Vagina (tissue), 2 donors: ENCODE measurements around the gene CDKN1A. TPM values are rescaled to one million over a fixed set of nuclear protein-coding genes. Genes with fewer than 3 reads are reported as not detected.

ENCODE experiments used
- DNase-seq, 2 donors: peaks; one replicate each; pipeline ENCODE4 v3.0.0-alpha.2; 2017; ENCODE audit errors: extremely low spot score in 2 of 2
- H3K27ac ChIP-seq: fragments of 200-600 bp; sonication (generic); one replicate; pipeline ENCODE4 v1.5.1; 2019
- H3K27me3 ChIP-seq: fragments of 200-600 bp; sonication (generic); one replicate; pipeline ENCODE4 v1.5.1; 2019
- H3K36me3 ChIP-seq, 2 donors: fragments of 200-600 bp; sonication (generic); one replicate each; pipeline ENCODE4 v1.5.1; 2017 to 2019
- H3K4me1 ChIP-seq: fragments of 200-600 bp; sonication (generic); one replicate; pipeline ENCODE4 v1.5.1; 2019
- H3K4me3 ChIP-seq, 2 donors: fragments of 200-600 bp; sonication (generic); 1 replicate in 1 of 2; 2 replicates in 1 of 2; pipeline ENCODE4 v1.5.1; 2016 to 2019
- H3K9me3 ChIP-seq: fragments of 200-600 bp; sonication (generic); one replicate; pipeline ENCODE4 v1.5.1; 2019
- POLR2A ChIP-seq, 2 donors: fragments of 450-650 bp; IDR thresholded peaks; one replicate each; pipeline ENCODE4 v1.6.1; 2017; ENCODE audit warnings: antibody characterized with exemption in 2 of 2, mild to moderate bottlenecking in 2 of 2, moderate library complexity in 2 of 2
- POLR2AphosphoS5 ChIP-seq, 2 donors: sonication (generic); formaldehyde crosslinking; IDR thresholded peaks; one replicate each; pipeline ENCODE4 v1.9.0; 2017; ENCODE audit warnings: antibody characterized with exemption in 2 of 2, mild to moderate bottlenecking in 2 of 2, low read depth in 1 of 2; ENCODE audit not compliant: insufficient read depth in 1 of 2
- intact Hi-C: fragments of 100-400 bp; cut with DNase I; formaldehyde crosslinking; loops from one replicate; pipeline ENCODE4 v1.15.1; 2023
- total RNA-seq: library from RNA; depleted of rRNA; stranded (reverse); fragments of >200 nt; gene quantifications from one replicate; pipeline ENCODE4 v1.2.3, GENCODE V29; 2016
- TF ChIP-seq, protein P1 (sequence below), 3 experiments: fragments of 450-650 bp in 2 of 3; fragments of 200-600 bp in 1 of 3; sonication (generic) in 1 of 3; IDR thresholded peaks; one replicate each; pipeline ENCODE4 v1.5.1; 2017 to 2019; ENCODE audit warnings: antibody characterized with exemption in 3 of 3, mild to moderate bottlenecking in 2 of 3, moderate library complexity in 2 of 3

CDKN1A gene
- total RNA-seq, 1 donor from 2014 or later: 169 TPM

- no peaks in the 10 kb centered on the region for H3K36me3 ChIP-seq
- TF ChIP-seq POLR2A (IDR thresholded peaks at IDR 0.05) (no peak), POLR2AphosphoS5 (IDR thresholded peaks at IDR 0.05; ENCODE audit: insufficient read depth in 1 of 2, low read depth in 1 of 2) (no peak)
- TF ChIP-seq, protein P1, sequence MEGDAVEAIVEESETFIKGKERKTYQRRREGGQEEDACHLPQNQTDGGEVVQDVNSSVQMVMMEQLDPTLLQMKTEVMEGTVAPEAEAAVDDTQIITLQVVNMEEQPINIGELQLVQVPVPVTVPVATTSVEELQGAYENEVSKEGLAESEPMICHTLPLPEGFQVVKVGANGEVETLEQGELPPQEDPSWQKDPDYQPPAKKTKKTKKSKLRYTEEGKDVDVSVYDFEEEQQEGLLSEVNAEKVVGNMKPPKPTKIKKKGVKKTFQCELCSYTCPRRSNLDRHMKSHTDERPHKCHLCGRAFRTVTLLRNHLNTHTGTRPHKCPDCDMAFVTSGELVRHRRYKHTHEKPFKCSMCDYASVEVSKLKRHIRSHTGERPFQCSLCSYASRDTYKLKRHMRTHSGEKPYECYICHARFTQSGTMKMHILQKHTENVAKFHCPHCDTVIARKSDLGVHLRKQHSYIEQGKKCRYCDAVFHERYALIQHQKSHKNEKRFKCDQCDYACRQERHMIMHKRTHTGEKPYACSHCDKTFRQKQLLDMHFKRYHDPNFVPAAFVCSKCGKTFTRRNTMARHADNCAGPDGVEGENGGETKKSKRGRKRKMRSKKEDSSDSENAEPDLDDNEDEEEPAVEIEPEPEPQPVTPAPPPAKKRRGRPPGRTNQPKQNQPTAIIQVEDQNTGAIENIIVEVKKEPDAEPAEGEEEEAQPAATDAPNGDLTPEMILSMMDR (IDR thresholded peaks at IDR 0.05): no peak
- H3K4me3 ChIP-seq: no peak overlapping the region
- intact Hi-C loops: no loop called here
- H3K4me1 ChIP-seq: peaks cover 5% of the 10 kb centered on the region
- no peaks in the 10 kb centered on the region for H3K9me3 ChIP-seq
- H3K27ac ChIP-seq: no peak overlapping the region
- H3K27me3 ChIP-seq: no peaks in the 10 kb centered on the region
- DNase-seq: no peak
Measured at GRCh38 chr6:36718560-36718959, 40.0 kb downstream of the CDKN1A start.

GRCh38 chr6:36719126-36719525 lies 40.6 kb downstream of the CDKN1A start:
- peaks cover 5% of the 10 kb centered on the region for H3K4me1 ChIP-seq
- H3K27ac ChIP-seq: no peak overlapping the region
- intact Hi-C loops: no loop called here
- no peak for DNase-seq
- no peaks in the 10 kb centered on the region for H3K9me3 ChIP-seq
- no peak overlapping the region for H3K4me3 ChIP-seq
- TF ChIP-seq POLR2A (IDR thresholded peaks at IDR 0.05): no peak
- no peak for TF ChIP-seq POLR2AphosphoS5 (IDR thresholded peaks at IDR 0.05; ENCODE audit: insufficient read depth in 1 of 2, low read depth in 1 of 2)
- TF ChIP-seq, protein P1 (IDR thresholded peaks at IDR 0.05): no peak
- no peaks in the 10 kb centered on the region for H3K36me3 ChIP-seq
- no peaks in the 10 kb centered on the region for H3K27me3 ChIP-seq

DNA sequence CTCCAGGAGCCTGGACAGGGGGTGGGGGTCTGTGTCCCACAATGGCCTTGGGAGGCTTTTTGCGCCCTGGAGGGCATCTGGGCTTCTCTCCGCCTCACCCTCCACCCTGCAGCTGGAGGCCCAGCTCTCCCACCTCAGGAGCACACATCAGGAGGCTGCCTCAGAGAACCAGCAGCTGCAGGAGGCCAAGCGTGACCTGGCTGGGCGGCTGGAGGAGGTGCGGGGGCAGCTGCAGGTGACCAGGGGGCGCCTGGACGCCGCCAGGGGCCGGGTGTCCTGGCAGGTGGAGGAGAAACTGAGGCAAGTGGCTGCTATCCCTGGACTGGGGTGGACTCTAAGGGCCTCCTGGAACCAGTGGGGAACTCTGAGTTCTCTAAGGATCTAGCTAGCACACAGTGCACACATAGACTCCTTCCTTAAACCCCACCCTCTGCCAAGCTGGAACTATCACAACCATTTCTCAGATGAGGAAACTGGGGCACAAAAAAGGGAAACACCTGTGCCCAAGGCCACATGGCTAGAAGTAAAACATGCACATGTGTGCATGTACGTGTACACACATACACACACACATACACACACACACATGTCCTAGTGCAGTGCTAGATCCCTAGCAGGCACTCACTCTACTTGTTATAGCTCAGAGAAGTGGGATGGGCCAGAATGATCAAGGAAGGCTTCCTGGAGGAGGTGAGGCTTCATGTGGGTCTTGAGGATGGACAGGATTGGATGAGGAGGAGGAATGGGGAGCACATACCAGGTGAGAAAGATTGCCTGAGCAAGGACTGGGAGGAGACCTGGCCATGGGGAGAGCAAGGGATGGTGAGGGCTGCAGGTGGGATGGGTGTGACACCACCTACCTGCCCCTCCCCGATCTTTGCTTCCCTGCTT lies 42.0 kb downstream of the CDKN1A start:
- Histone ChIP-seq H3K4me1 (peaks cover 5% of the 10 kb centered on the region), H3K27me3 (no peaks in the 10 kb centered on the region), H3K27ac (no peak overlapping the region), H3K36me3 (no peaks in the 10 kb centered on the region), H3K4me3 (no peak overlapping the region), H3K9me3 (no peaks in the 10 kb centered on the region)
- no peak for TF ChIP-seq POLR2A (IDR thresholded peaks at IDR 0.05)
- TF ChIP-seq, protein P1 (IDR thresholded peaks at IDR 0.05): no peak
- no peak for TF ChIP-seq POLR2AphosphoS5 (IDR thresholded peaks at IDR 0.05; ENCODE audit: insufficient read depth in 1 of 2, low read depth in 1 of 2)
- intact Hi-C loops: no loop called here
- DNase-seq: no peak

- no peak for DNase-seq
- H3K4me1 ChIP-seq: peaks cover 5% of the 10 kb centered on the region
- no peaks in the 10 kb centered on the region for H3K27me3 ChIP-seq
- H3K9me3 ChIP-seq: no peaks in the 10 kb centered on the region
- TF ChIP-seq POLR2AphosphoS5 (IDR thresholded peaks at IDR 0.05; ENCODE audit: insufficient read depth in 1 of 2, low read depth in 1 of 2) (no peak), POLR2A (IDR thresholded peaks at IDR 0.05) (no peak)
- TF ChIP-seq, protein P1 (IDR thresholded peaks at IDR 0.05): no peak
- intact Hi-C loops: no loop called here
- no peak overlapping the region for H3K27ac ChIP-seq
- H3K36me3 ChIP-seq: no peaks in the 10 kb centered on the region
- no peak overlapping the region for H3K4me3 ChIP-seq
Measured at GRCh38 chr6:36721369-36722140, 43.0 kb downstream of the CDKN1A start.
